Neural progenitor cell (in vitro differentiated cells): ENCODE data around the gene TNFSF10.

Experiments
- EZH2 ChIP-seq: fragments of 200-600 bp; sonication (generic); IDR thresholded peaks from 2 replicates; pipeline ENCODE4 v1.6.1; 2017; ENCODE audit warnings: antibody characterized with exemption, mild to moderate bottlenecking, moderate library complexity
- EZH2phosphoT487 ChIP-seq: fragments of 200-600 bp; sonication (generic); IDR thresholded peaks from 2 replicates; pipeline ENCODE4 v1.6.1; 2017; ENCODE audit warnings: antibody characterized with exemption
- TF ChIP-seq, protein P1 (sequence below): fragments of 200-600 bp; sonication (generic); IDR thresholded peaks from 2 replicates; pipeline ENCODE4 v1.5.1; 2017; ENCODE audit warnings: antibody characterized with exemption, mild to moderate bottlenecking

DNA sequence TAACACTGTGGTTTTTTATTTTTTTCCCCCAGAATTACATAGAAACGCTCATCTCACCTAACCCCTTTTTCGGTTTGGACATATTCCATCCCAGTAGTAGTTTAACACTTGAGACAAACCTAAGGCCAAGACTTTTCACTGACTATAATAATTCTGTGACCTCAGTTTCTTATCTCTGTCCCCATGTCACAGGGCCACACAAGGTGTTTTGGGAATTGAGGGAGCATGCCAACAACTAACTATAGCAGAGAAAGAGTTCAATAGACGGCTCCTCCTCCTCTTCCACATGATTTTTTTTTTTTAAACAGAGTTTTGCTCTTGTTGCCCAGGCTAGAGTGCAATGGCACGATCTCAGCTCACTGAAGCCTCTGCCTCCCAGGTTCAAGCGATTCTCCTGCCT lies 47.5 kb downstream of the TNFSF10 start:
- no peak for TF ChIP-seq EZH2
- TF ChIP-seq, protein P1, sequence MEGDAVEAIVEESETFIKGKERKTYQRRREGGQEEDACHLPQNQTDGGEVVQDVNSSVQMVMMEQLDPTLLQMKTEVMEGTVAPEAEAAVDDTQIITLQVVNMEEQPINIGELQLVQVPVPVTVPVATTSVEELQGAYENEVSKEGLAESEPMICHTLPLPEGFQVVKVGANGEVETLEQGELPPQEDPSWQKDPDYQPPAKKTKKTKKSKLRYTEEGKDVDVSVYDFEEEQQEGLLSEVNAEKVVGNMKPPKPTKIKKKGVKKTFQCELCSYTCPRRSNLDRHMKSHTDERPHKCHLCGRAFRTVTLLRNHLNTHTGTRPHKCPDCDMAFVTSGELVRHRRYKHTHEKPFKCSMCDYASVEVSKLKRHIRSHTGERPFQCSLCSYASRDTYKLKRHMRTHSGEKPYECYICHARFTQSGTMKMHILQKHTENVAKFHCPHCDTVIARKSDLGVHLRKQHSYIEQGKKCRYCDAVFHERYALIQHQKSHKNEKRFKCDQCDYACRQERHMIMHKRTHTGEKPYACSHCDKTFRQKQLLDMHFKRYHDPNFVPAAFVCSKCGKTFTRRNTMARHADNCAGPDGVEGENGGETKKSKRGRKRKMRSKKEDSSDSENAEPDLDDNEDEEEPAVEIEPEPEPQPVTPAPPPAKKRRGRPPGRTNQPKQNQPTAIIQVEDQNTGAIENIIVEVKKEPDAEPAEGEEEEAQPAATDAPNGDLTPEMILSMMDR = no peak
- TF ChIP-seq EZH2phosphoT487 = no peak
